Mammary microvascular endothelial cell (primary cell): Measurements from ENCODE around the gene LGALS9. TPM values are rescaled to one million over a fixed set of nuclear protein-coding genes. Genes with fewer than 3 reads are reported as not detected.

Experiments used
- total RNA-seq: library from RNA; depleted of rRNA; stranded (reverse); fragments of >200 nt; gene quantifications from 2 replicates; pipeline ENCODE4 v1.2.3, GENCODE V29; 2015

Gene LGALS9
- 159 and 230 TPM in 2 replicates for total RNA-seq

GRCh38 chr17:27630607-27631410 is at the start of gene LGALS9:
Gene LGALS9 (plus strand): TSS chr17:27631188. CDS start chr17:27631266, 78 bp downstream.

Other genes with a start within 250 kb of the LGALS9 start
- 15.4 and 23.4 TPM in 2 replicates for gene KSR1, start 174.7 kb upstream of the LGALS9 start, total RNA-seq
- 0.05 and 0.07 TPM in 2 replicates for gene NOS2, start 169.3 kb downstream of the LGALS9 start, total RNA-seq